ENCODE data around the gene CCDC54. TPM values are rescaled to one million over a fixed set of nuclear protein-coding genes. Genes with fewer than 3 reads are reported as not detected.

CCDC54 gene
- total RNA-seq, 4 donors from 2014 or later = not detected

GRCh38 chr3:107401301-107401700 lies 24.1 kb downstream of the CCDC54 start:
- TF ChIP-seq CTCF (IDR thresholded peaks at IDR 0.05) = no peak
- TF ChIP-seq POLR2A (IDR thresholded peaks at IDR 0.05) = no peak
- Histone ChIP-seq H3K4me1 (no peaks in the 10 kb centered on the region), H3K27me3 (no peaks in the 10 kb centered on the region), H3K27ac (no peak overlapping the region), H3K9me3 (no peaks in the 10 kb centered on the region), H3K36me3 (no peaks in the 10 kb centered on the region), H3K4me3 (no peak overlapping the region)
- no peak for DNase-seq
- intact Hi-C loops (cut with DNase I) = no loop called here
- 60 to 69% methylated on average over 1 of the region's 1 CpG for WGBS, 2 donors

- Histone ChIP-seq H3K4me3 (no peak overlapping the region), H3K27ac (no peak overlapping the region), H3K9me3 (no peaks in the 10 kb centered on the region), H3K4me1 (no peaks in the 10 kb centered on the region), H3K27me3 (no peaks in the 10 kb centered on the region), H3K36me3 (no peaks in the 10 kb centered on the region)
- 90 to 91% methylated on average over 3 of the region's 3 CpGs for WGBS, 2 donors
- intact Hi-C loops (cut with DNase I) = no loop called here
- no peak for DNase-seq
- TF ChIP-seq POLR2A (IDR thresholded peaks at IDR 0.05) (no peak), CTCF (IDR thresholded peaks at IDR 0.05) (no peak)
These were observed 25.0 kb downstream of the CCDC54 start for GRCh38 chr3:107402214-107402613.

GRCh38 chr3:107404727-107405469 lies 27.7 kb downstream of the CCDC54 start:
- no peaks in the 10 kb centered on the region for H3K36me3 ChIP-seq
- DNase-seq = no peak
- H3K4me3 ChIP-seq = no peak overlapping the region
- no peaks in the 10 kb centered on the region for H3K27me3 ChIP-seq
- peaks cover 0 to 14% (median 0%) of the 10 kb centered on the region in 3 donors for H3K9me3 ChIP-seq
- no peak overlapping the region for H3K27ac ChIP-seq
- WGBS, 2 donors = 86 to 88% methylated on average over 3 of the region's 3 CpGs
- no peaks in the 10 kb centered on the region for H3K4me1 ChIP-seq
- intact Hi-C loops (cut with DNase I) = no loop called here
- no peak for TF ChIP-seq POLR2A (IDR thresholded peaks at IDR 0.05)
- TF ChIP-seq CTCF (IDR thresholded peaks at IDR 0.05) = no peak

- Histone ChIP-seq H3K4me3 (no peak overlapping the region), H3K27ac (no peak overlapping the region), H3K9me3 (peaks cover 0 to 16% (median 0%) of the 10 kb centered on the region in 3 donors), H3K4me1 (no peaks in the 10 kb centered on the region), H3K27me3 (no peaks in the 10 kb centered on the region), H3K36me3 (no peaks in the 10 kb centered on the region)
- 45 to 50% methylated on average over 2 of the region's 2 CpGs for WGBS, 2 donors
- TF ChIP-seq CTCF (IDR thresholded peaks at IDR 0.05) (no peak), POLR2A (IDR thresholded peaks at IDR 0.05) (no peak)
- intact Hi-C loops (cut with DNase I) = no loop called here
- no peak for DNase-seq
These were observed 30.1 kb downstream of the CCDC54 start for GRCh38 chr3:107407355-107407754.

DNA sequence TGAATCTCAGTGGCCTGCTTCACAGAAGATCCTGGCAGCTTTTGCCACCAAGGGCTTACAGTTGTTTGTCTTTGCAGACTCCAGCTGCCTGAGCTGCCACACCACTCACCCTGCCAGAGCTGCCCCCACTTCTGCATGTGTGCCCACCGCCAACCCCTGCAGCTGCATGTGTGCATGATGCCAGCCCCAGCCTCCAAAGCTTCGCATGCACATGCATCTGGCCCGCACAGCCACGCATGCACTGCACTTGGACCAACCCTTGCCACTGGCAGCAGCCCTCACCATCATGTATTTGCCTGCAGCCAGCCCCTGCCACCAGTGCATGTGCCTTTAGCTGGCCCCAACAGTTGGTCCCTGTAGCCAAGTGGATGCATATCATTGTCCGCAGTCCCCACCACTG lies 31.3 kb downstream of the CCDC54 start:
- H3K27me3 ChIP-seq = no peaks in the 10 kb centered on the region
- H3K4me3 ChIP-seq = no peak overlapping the region
- intact Hi-C loops (cut with DNase I) = no loop called here
- H3K9me3 ChIP-seq = peaks cover 0 to 16% (median 0%) of the 10 kb centered on the region in 3 donors
- H3K4me1 ChIP-seq = no peaks in the 10 kb centered on the region
- DNase-seq = no peak
- no peak overlapping the region for H3K27ac ChIP-seq
- 91 to 100% methylated on average over 4 to 5 of the region's 5 CpGs for WGBS, 2 donors
- H3K36me3 ChIP-seq = no peaks in the 10 kb centered on the region
- TF ChIP-seq CTCF (IDR thresholded peaks at IDR 0.05) (no peak), POLR2A (IDR thresholded peaks at IDR 0.05) (no peak)
